Activated CD4-positive, alpha-beta T cell treated with anti-CD3 and anti-CD28 coated beads for 36 hours (primary cell): ENCODE results near the gene SLC50A1. TPM values are rescaled to one million over a fixed set of nuclear protein-coding genes. Genes with fewer than 3 reads are reported as not detected.
A peak's percentile ranks its signal among the peaks of the same experiment; 100 is the strongest.

Experiments used
- ATAC-seq: fragments of 200-7000 bp; cut with Tn5 transposase; one replicate; pipeline ENCODE4 v1.10.0; 2021; ENCODE audit warnings: mild to moderate bottlenecking, moderate library complexity
- CTCF ChIA-PET: fragments of 350-600 bp; sonication (Branson Sonifier 250); formaldehyde crosslinking; loops from one replicate; lab custom pipeline; 2021; ENCODE audit warnings: antibody characterized with exemption; lab: Charles Lee
- POLR2A ChIA-PET: fragments of 350-600 bp; sonication (Branson Sonifier 250); formaldehyde crosslinking; loops from one replicate; lab custom pipeline; 2021; ENCODE audit warnings: antibody characterized with exemption, inconsistent platforms; lab: Charles Lee
- DNase-seq: peaks from one replicate; pipeline ENCODE4 v3.0.0-alpha.2; 2020
- H3K27ac Mint-ChIP-seq: one replicate; pipeline ENCODE4 v1.8.0; 2021; ENCODE audit warnings: mixed read lengths
- H3K27me3 Mint-ChIP-seq: one replicate; pipeline ENCODE4 v1.8.0; 2021; ENCODE audit warnings: mixed read lengths
- H3K36me3 Mint-ChIP-seq: one replicate; pipeline ENCODE4 v1.8.0; 2021; ENCODE audit warnings: low read depth, mixed read lengths
- H3K4me1 Mint-ChIP-seq: one replicate; pipeline ENCODE4 v1.8.0; 2021; ENCODE audit warnings: mixed read lengths
- H3K4me3 Mint-ChIP-seq: one replicate; pipeline ENCODE4 v1.8.0; 2021; ENCODE audit warnings: mild to moderate bottlenecking, moderate library complexity, mixed read lengths
- H3K9me3 Mint-ChIP-seq: one replicate; pipeline ENCODE4 v1.8.0; 2021; ENCODE audit warnings: low read depth, mixed read lengths
- intact Hi-C, 2 experiments: fragments of 100-400 bp; cut with DNase I in 1 of 2; cut with micrococcal nuclease in 1 of 2; formaldehyde crosslinking; loops; one replicate each; pipeline versions ENCODE4 v1.14.2 to v1.15.1; 2022 to 2024; cut with DNase I, micrococcal nuclease
- total RNA-seq, 2 experiments: library from RNA; stranded (reverse); gene quantifications; one replicate each; pipeline ENCODE4 v1.2.3, GENCODE V29; 2021

Gene SLC50A1
- 10 to 100 TPM; 50.2 to 58.0 TPM for total RNA-seq

- intact Hi-C loops, result loop anchor here (1.0 to 5.0 kb wide), 16 partner anchors 38 to 913 kb away; partner anchors contain the start of genes CKS1B (in 1 of the 2), EFNA4 (in 1 of the 2), FDPS (in 1 of the 2) and GON4L (in 1 of the 2)
- H3K9me3 Mint-ChIP-seq, result no peaks in the 10 kb centered on the region
- CTCF ChIA-PET, result interaction anchor here (0.6 to 3.7 kb wide), 9 partner anchors 13 to 538 kb away, joined by 3 to 28 read pairs (median 6); partner anchors contain the start of genes KRTCAP2, THBS3 and TRIM46
- DNase-seq (peak; percentile 97), ATAC-seq (peak; percentile 78)
- POLR2A ChIA-PET, result interaction anchor here (0.9 to 1.4 kb wide), 2 partner anchors 37 to 134 kb away, joined by 3 to 5 read pairs; partner anchors contain the start of gene KRTCAP2
- peaks cover 34% of the 10 kb centered on the region for H3K36me3 Mint-ChIP-seq
- no peaks in the 10 kb centered on the region for H3K27me3 Mint-ChIP-seq
- peak within 1 kb of the TSS; percentile 97 for H3K27ac Mint-ChIP-seq
- H3K4me1 Mint-ChIP-seq, result peaks cover 35% of the 10 kb centered on the region
- peak within 1 kb of the TSS; percentile 96 for H3K4me3 Mint-ChIP-seq
Observed at GRCh38 chr1:155135415-155136028, at the start of gene SLC50A1. Gene SLC50A1 (plus strand): TSS chr1:155135852. CDS start chr1:155135912, 60 bp downstream.

- Mint-ChIP-seq H3K36me3 (no peaks in the 10 kb centered on the region), H3K27me3 (peaks cover 23% of the 10 kb centered on the region), H3K27ac (peak overlapping the region; percentile 63), H3K4me1 (peaks cover 33% of the 10 kb centered on the region), H3K9me3 (no peaks in the 10 kb centered on the region), H3K4me3 (peak overlapping the region; percentile 82)
- peak; percentile 90 for DNase-seq
- peak; percentile 18 for ATAC-seq
- POLR2A ChIA-PET, result no interaction called here
- intact Hi-C loops, result loop anchor here in 1 of 2 experiments (5.0 kb wide), 1 partner anchor 864 kb away; the partner anchor contains the start of gene UBAP2L
- CTCF ChIA-PET, result interaction anchor here (0.7 to 4.8 kb wide), 11 partner anchors 9 to 526 kb away, joined by 3 to 81 read pairs (median 12); partner anchors contain the start of genes EFNA4 and KRTCAP2
Observed at GRCh38 chr1:155086128-155086741, 49.4 kb upstream of the SLC50A1 start.

- peaks cover 18% of the 10 kb centered on the region for H3K27me3 Mint-ChIP-seq
- no peak overlapping the region for H3K4me3 Mint-ChIP-seq
- intact Hi-C loops, result loop anchor here in 1 of 2 experiments (5.0 kb wide), 1 partner anchor 865 kb away; the partner anchor contains the start of gene UBAP2L
- H3K4me1 Mint-ChIP-seq, result peaks cover 32% of the 10 kb centered on the region
- ATAC-seq (no peak), DNase-seq (no peak)
- ChIA-PET CTCF (interaction anchor here (0.7 to 4.8 kb wide), 8 partner anchors 8 to 253 kb away, joined by 3 to 81 read pairs (median 22); partner anchors contain the start of genes EFNA4 and KRTCAP2), POLR2A (no interaction called here)
- no peaks in the 10 kb centered on the region for H3K9me3 Mint-ChIP-seq
- H3K27ac Mint-ChIP-seq, result no peak overlapping the region
- H3K36me3 Mint-ChIP-seq, result no peaks in the 10 kb centered on the region
Observed at GRCh38 chr1:155086856-155087535, 48.7 kb upstream of the SLC50A1 start.

- CTCF ChIA-PET, result interaction anchor here (0.5 to 5.3 kb wide), 49 partner anchors 9 to 513 kb away, joined by 3 to 72 read pairs (median 4); partner anchors contain the start of genes DPM3, EFNA1, EFNA3 and EFNA4
- Mint-ChIP-seq H3K36me3 (no peaks in the 10 kb centered on the region), H3K4me1 (peaks cover 6% of the 10 kb centered on the region), H3K27ac (no peak overlapping the region), H3K27me3 (peaks cover 6% of the 10 kb centered on the region), H3K9me3 (no peaks in the 10 kb centered on the region), H3K4me3 (no peak overlapping the region)
- peak; percentile 90 for DNase-seq
- intact Hi-C loops, result loop anchor here (1.0 to 5.0 kb wide), 3 partner anchors 36 to 77 kb away; partner anchors contain the start of gene EFNA1 (in 1 of the 2)
- ATAC-seq, result peak; percentile 88
- POLR2A ChIA-PET, result interaction anchor here (1.5 kb wide), 1 partner anchor 76 kb away, joined by 10 read pairs; no protein-coding TSS in a partner anchor
Observed at GRCh38 chr1:155091071-155092051, 44.3 kb upstream of the SLC50A1 start.

GRCh38 chr1:155092131-155092530 lies 43.5 kb upstream of the SLC50A1 start:
- peaks cover 6% of the 10 kb centered on the region for H3K27me3 Mint-ChIP-seq
- H3K4me1 Mint-ChIP-seq, result peaks cover 6% of the 10 kb centered on the region
- POLR2A ChIA-PET, result interaction anchor here (1.5 kb wide), 1 partner anchor 75 kb away, joined by 10 read pairs; no protein-coding TSS in a partner anchor
- CTCF ChIA-PET, result interaction anchor here (0.7 to 5.3 kb wide), 35 partner anchors 8 to 230 kb away, joined by 3 to 72 read pairs (median 5); partner anchors contain the start of genes DPM3, EFNA1, EFNA3 and EFNA4
- H3K27ac Mint-ChIP-seq, result no peak overlapping the region
- H3K9me3 Mint-ChIP-seq, result no peaks in the 10 kb centered on the region
- ATAC-seq, result no peak
- intact Hi-C loops, result loop anchor here in 1 of 2 experiments (5.0 kb wide), 1 partner anchor 35 kb away; the partner anchor contains the start of gene EFNA1
- no peaks in the 10 kb centered on the region for H3K36me3 Mint-ChIP-seq
- no peak overlapping the region for H3K4me3 Mint-ChIP-seq
- no peak for DNase-seq

GRCh38 chr1:155092641-155093040 lies 43.0 kb upstream of the SLC50A1 start:
- intact Hi-C loops, result loop anchor here in 1 of 2 experiments (5.0 kb wide), 1 partner anchor 35 kb away; the partner anchor contains the start of gene EFNA1
- Mint-ChIP-seq H3K4me3 (no peak overlapping the region), H3K36me3 (no peaks in the 10 kb centered on the region), H3K9me3 (no peaks in the 10 kb centered on the region), H3K27me3 (peaks cover 6% of the 10 kb centered on the region), H3K4me1 (peaks cover 6% of the 10 kb centered on the region), H3K27ac (no peak overlapping the region)
- ChIA-PET POLR2A (no interaction called here), CTCF (interaction anchor here (0.7 to 5.3 kb wide), 6 partner anchors 28 to 129 kb away, joined by 3 to 72 read pairs (median 10); partner anchors contain the start of genes KRTCAP2 and TRIM46)
- ATAC-seq (no peak), DNase-seq (no peak)

GRCh38 chr1:155093911-155094621 lies 41.6 kb upstream of the SLC50A1 start:
- intact Hi-C loops, result loop anchor here in 1 of 2 experiments (5.0 kb wide), 1 partner anchor 33 kb away; the partner anchor contains the start of gene EFNA1
- peaks cover 6% of the 10 kb centered on the region for H3K27me3 Mint-ChIP-seq
- no peak for ATAC-seq
- H3K4me1 Mint-ChIP-seq, result peaks cover 6% of the 10 kb centered on the region
- DNase-seq, result no peak
- ChIA-PET CTCF (interaction anchor here (0.6 to 2.4 kb wide), 3 partner anchors 73 to 79 kb away, joined by 3 to 20 read pairs (median 12); partner anchors contain the start of gene KRTCAP2), POLR2A (no interaction called here)
- no peaks in the 10 kb centered on the region for H3K36me3 Mint-ChIP-seq
- H3K9me3 Mint-ChIP-seq, result no peaks in the 10 kb centered on the region
- no peak overlapping the region for H3K27ac Mint-ChIP-seq
- no peak overlapping the region for H3K4me3 Mint-ChIP-seq

- H3K27ac Mint-ChIP-seq, result no peak overlapping the region
Observed at GRCh38 chr1:155094622-155094948, 41.1 kb upstream of the SLC50A1 start.

GRCh38 chr1:155099331-155099730 lies 36.3 kb upstream of the SLC50A1 start:
- ATAC-seq (no peak), DNase-seq (no peak)
- POLR2A ChIA-PET, result no interaction called here
- Mint-ChIP-seq H3K4me3 (no peak overlapping the region), H3K27me3 (peaks cover 6% of the 10 kb centered on the region), H3K9me3 (no peaks in the 10 kb centered on the region), H3K4me1 (no peaks in the 10 kb centered on the region), H3K27ac (no peak overlapping the region), H3K36me3 (no peaks in the 10 kb centered on the region)
- CTCF ChIA-PET, result interaction anchor here (2.5 kb wide), 1 partner anchor 68 kb away, joined by 20 read pairs; no protein-coding TSS in a partner anchor
- intact Hi-C loops, result no loop called here

More at GRCh38 chr1:155094622-155094948, 41.1 kb upstream of the SLC50A1 start:
- H3K27me3 Mint-ChIP-seq, result peaks cover 6% of the 10 kb centered on the region
- no peaks in the 10 kb centered on the region for H3K9me3 Mint-ChIP-seq
- intact Hi-C loops, result loop anchor here in 1 of 2 experiments (5.0 kb wide), 1 partner anchor 33 kb away; the partner anchor contains the start of gene EFNA1
- H3K4me3 Mint-ChIP-seq, result no peak overlapping the region
- H3K4me1 Mint-ChIP-seq, result peaks cover 6% of the 10 kb centered on the region
- peak; percentile 42 for ATAC-seq
- no peaks in the 10 kb centered on the region for H3K36me3 Mint-ChIP-seq
- ChIA-PET CTCF (interaction anchor here (0.7 to 2.4 kb wide), 4 partner anchors 23 to 78 kb away, joined by 3 to 20 read pairs (median 8); partner anchors contain the start of gene KRTCAP2), POLR2A (no interaction called here)
- DNase-seq, result no peak
